Measurements from ENCODE around the gene HES7.

Gene HES7

GRCh38 chr17:8142158-8142886 lies 18.4 kb upstream of the HES7 start:
- DNase-seq: no peak

- no peak for DNase-seq
Measured at GRCh38 chr17:8141741-8142140, 17.8 kb upstream of the HES7 start.

GRCh38 chr17:8141045-8141444 lies 17.1 kb upstream of the HES7 start:
- no peak for DNase-seq

- DNase-seq: no peak
Measured at GRCh38 chr17:8140065-8141029, 16.4 kb upstream of the HES7 start.

GRCh38 chr17:8138672-8139371 lies 14.9 kb upstream of the HES7 start:
- DNase-seq: peak; percentile 92

GRCh38 chr17:8138374-8138671 lies 14.4 kb upstream of the HES7 start:
- DNase-seq: no peak

- DNase-seq: no peak
Measured at GRCh38 chr17:8137645-8138373, 13.9 kb upstream of the HES7 start.

GRCh38 chr17:8133941-8134340 lies 10.0 kb upstream of the HES7 start:
- no peak for DNase-seq

- no peak for DNase-seq
Measured at GRCh38 chr17:8133399-8133798, 9.5 kb upstream of the HES7 start.

- no peak for DNase-seq
Measured at GRCh38 chr17:8131844-8132441, 8.0 kb upstream of the HES7 start.

- no peak for DNase-seq
Measured at GRCh38 chr17:8128125-8128784, 4.3 kb upstream of the HES7 start.

GRCh38 chr17:8126491-8127066 lies 2.7 kb upstream of the HES7 start:
- no peak for DNase-seq

GRCh38 chr17:8125947-8126490 lies 2.1 kb upstream of the HES7 start:
- no peak for DNase-seq

GRCh38 chr17:8125154-8125946 lies 1.4 kb upstream of the HES7 start:
- peak; percentile 85 for DNase-seq

- DNase-seq: no peak
Measured at GRCh38 chr17:8124350-8125153, 646 bp upstream of the HES7 start.

- no peak for DNase-seq
Measured at GRCh38 chr17:8122924-8123694, 797 bp downstream of the HES7 start.

- no peak for DNase-seq
Measured at GRCh38 chr17:8122422-8122923, 1.4 kb downstream of the HES7 start.

- DNase-seq: no peak
Measured at GRCh38 chr17:8121681-8122421, 2.1 kb downstream of the HES7 start.

Data from activated gamma-delta T cell treated with Interleukin-2 at 50 U/mL for 16 hours (primary cell).